OCI-LY7 (cell line): ENCODE measurements around the gene DCDC2C. TPM values are rescaled to one million over a fixed set of nuclear protein-coding genes. Genes with fewer than 3 reads are reported as not detected.

Source experiments
- BruUV-seq: library from RNA; stranded (reverse); fragments of 400-500 nt; replicated peaks from 2 replicates; lab custom pipeline; 2021; lab: Mats Ljungman, UMichigan
- CTCF ChIA-PET: fragments of 300-600 bp; sonication (Branson Sonifier 250); formaldehyde crosslinking; loops from one replicate; lab custom pipeline; 2022; ENCODE audit warnings: antibody characterized with exemption; ENCODE audit not compliant: unreplicated experiment; lab: Charles Lee
- POLR2A ChIA-PET: fragments of 300-600 bp; sonication (Branson Sonifier 250); formaldehyde crosslinking; loops from one replicate; lab custom pipeline; 2022; ENCODE audit warnings: antibody characterized with exemption; lab: Charles Lee
- DNase-seq: peaks from one replicate; pipeline ENCODE4 v3.0.0-alpha.2; 2015; ENCODE audit warnings: low spot score
- H2AFZ ChIP-seq: fragments of 200-600 bp; sonication (generic), shearing (Covaris generic); 2 replicates; pipeline ENCODE4 v1.6.1; 2014; ENCODE audit warnings: mild to moderate bottlenecking, antibody characterized with exemption, low read length, moderate library complexity
- H3K27ac ChIP-seq: fragments of 200-600 bp; sonication (generic); 2 replicates; pipeline ENCODE4 v1.5.1; 2014; ENCODE audit warnings: mixed run types, low read depth, mild to moderate bottlenecking, moderate library complexity, low read length, inconsistent platforms; ENCODE audit not compliant: poor library complexity, severe bottlenecking
- H3K36me3 ChIP-seq: fragments of 200-600 bp; sonication (generic); 2 replicates; pipeline ENCODE4 v1.6.1; 2014; ENCODE audit warnings: mild to moderate bottlenecking, antibody characterized with exemption, low read length, moderate library complexity, mixed read lengths; ENCODE audit not compliant: insufficient read depth
- H3K4me1 ChIP-seq: fragments of 200-600 bp; sonication (generic); 2 replicates; pipeline ENCODE4 v1.5.1; 2014; ENCODE audit warnings: mild to moderate bottlenecking, low read length; ENCODE audit not compliant: insufficient read depth, poor library complexity, severe bottlenecking
- H3K4me2 ChIP-seq: fragments of 200-600 bp; sonication (generic); 2 replicates; pipeline ENCODE4 v1.6.1; 2014; ENCODE audit warnings: mild to moderate bottlenecking, low read length
- H3K4me3 ChIP-seq: fragments of 200-600 bp; sonication (generic); 2 replicates; pipeline ENCODE4 v1.5.1; 2014; ENCODE audit warnings: mild to moderate bottlenecking, low read depth, low read length; ENCODE audit not compliant: poor library complexity, severe bottlenecking
- H3K79me2 ChIP-seq: fragments of 200-600 bp; sonication (generic); 2 replicates; pipeline ENCODE4 v1.6.1; 2016; ENCODE audit warnings: low read depth, mild to moderate bottlenecking, low read length, moderate library complexity, mixed read lengths; ENCODE audit not compliant: insufficient read depth
- H3K9me2 ChIP-seq: fragments of 200-600 bp; sonication (generic); 2 replicates; pipeline ENCODE4 v1.6.1; 2016; ENCODE audit warnings: mild to moderate bottlenecking, low read length, mixed read lengths; ENCODE audit not compliant: insufficient read depth
- H3K9me3 ChIP-seq: fragments of 200-600 bp; sonication (generic); 2 replicates; pipeline ENCODE4 v1.6.1; 2014; ENCODE audit warnings: mild to moderate bottlenecking, mixed run types, low read length, mixed read lengths
- H4K20me1 ChIP-seq: fragments of 200-600 bp; sonication (generic); 2 replicates; pipeline ENCODE4 v1.6.1; 2014; ENCODE audit warnings: mild to moderate bottlenecking, antibody characterized with exemption, low read length, moderate library complexity, mixed read lengths; ENCODE audit not compliant: insufficient read depth
- CTCF ChIP-seq: fragments of 200-600 bp; sonication (generic); conservative IDR thresholded peaks from 2 replicates; pipeline ENCODE4 v1.5.1; 2014; ENCODE audit warnings: mild to moderate bottlenecking, antibody characterized with exemption, low read length, moderate library complexity, mixed read lengths
- EZH2phosphoT487 ChIP-seq: fragments of 200-600 bp; sonication (generic); IDR thresholded peaks from 2 replicates; pipeline ENCODE4 v1.6.1; 2018; ENCODE audit warnings: low read depth, borderline replicate concordance, mild to moderate bottlenecking, mixed run types, antibody characterized with exemption, low read length, moderate library complexity, mixed read lengths
- intact Hi-C: fragments of 100-400 bp; cut with micrococcal nuclease; formaldehyde crosslinking; loops from one replicate; pipeline ENCODE4 v1.10.0; 2022; ENCODE audit not compliant: unreplicated experiment
- total RNA-seq, 2 experiments: library from RNA; depleted of rRNA in 1 of 2; stranded (reverse); fragments of >200 nt in 1 of 2; shearing (Covaris generic) in 1 of 2; gene quantifications; 2 replicates each; pipeline ENCODE4 v1.2.3, GENCODE V29; 2014 to 2022

The DCDC2C gene
- total RNA-seq, 2 experiments from 2014 or later = not detected

DNA sequence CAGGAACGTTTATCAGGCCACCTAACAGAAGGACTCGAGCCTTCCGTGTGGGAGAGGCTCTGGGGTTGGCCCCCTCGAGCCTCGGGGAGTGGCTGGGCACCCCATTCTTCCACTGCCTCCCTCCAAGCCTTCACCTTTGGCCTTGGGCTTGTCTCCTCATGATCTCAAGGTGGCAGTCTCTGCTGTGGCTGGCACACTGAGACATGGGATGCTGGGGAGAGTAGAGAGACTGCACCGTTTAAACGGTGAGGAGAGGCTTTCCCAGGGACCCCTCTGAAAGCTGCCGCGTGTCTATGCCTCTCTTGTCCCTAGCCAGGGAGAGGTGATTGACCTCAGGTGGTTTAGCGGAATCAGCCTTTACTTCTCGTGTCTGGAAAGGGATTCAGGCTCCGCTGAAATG lies 71.0 kb downstream of the DCDC2C start:
- no peak for DNase-seq
- no peak for TF ChIP-seq EZH2phosphoT487
- no peak for TF ChIP-seq CTCF
- H4K20me1 ChIP-seq = no peaks in the 10 kb centered on the region
- intact Hi-C loops = no loop called here
- H3K36me3 ChIP-seq = no peaks in the 10 kb centered on the region
- no peak overlapping the region for H3K4me2 ChIP-seq
- no peak overlapping the region for H2AFZ ChIP-seq
- H3K79me2 ChIP-seq = no peaks in the 10 kb centered on the region
- no peaks in the 10 kb centered on the region for H3K9me2 ChIP-seq
- ChIA-PET CTCF (no interaction called here), POLR2A (no interaction called here)
- no peaks in the 10 kb centered on the region for H3K4me1 ChIP-seq
- no TSS peak for BruUV-seq
- no peak overlapping the region for H3K27ac ChIP-seq
- no peak overlapping the region for H3K4me3 ChIP-seq
- no peaks in the 10 kb centered on the region for H3K9me3 ChIP-seq

GRCh38 chr2:3776311-3776710 lies 72.9 kb downstream of the DCDC2C start:
- no peak for DNase-seq
- peaks cover 5% of the 10 kb centered on the region for H3K4me1 ChIP-seq
- BruUV-seq = no TSS peak
- no peaks in the 10 kb centered on the region for H3K9me3 ChIP-seq
- H3K4me2 ChIP-seq = no peak overlapping the region
- H3K4me3 ChIP-seq = no peak overlapping the region
- ChIA-PET CTCF (no interaction called here), POLR2A (no interaction called here)
- no peaks in the 10 kb centered on the region for H4K20me1 ChIP-seq
- no peak for TF ChIP-seq EZH2phosphoT487
- no peak for TF ChIP-seq CTCF
- H3K36me3 ChIP-seq = no peaks in the 10 kb centered on the region
- H3K79me2 ChIP-seq = no peaks in the 10 kb centered on the region
- no peaks in the 10 kb centered on the region for H3K9me2 ChIP-seq
- no peak overlapping the region for H2AFZ ChIP-seq
- no peak overlapping the region for H3K27ac ChIP-seq
- intact Hi-C loops = no loop called here

DNA sequence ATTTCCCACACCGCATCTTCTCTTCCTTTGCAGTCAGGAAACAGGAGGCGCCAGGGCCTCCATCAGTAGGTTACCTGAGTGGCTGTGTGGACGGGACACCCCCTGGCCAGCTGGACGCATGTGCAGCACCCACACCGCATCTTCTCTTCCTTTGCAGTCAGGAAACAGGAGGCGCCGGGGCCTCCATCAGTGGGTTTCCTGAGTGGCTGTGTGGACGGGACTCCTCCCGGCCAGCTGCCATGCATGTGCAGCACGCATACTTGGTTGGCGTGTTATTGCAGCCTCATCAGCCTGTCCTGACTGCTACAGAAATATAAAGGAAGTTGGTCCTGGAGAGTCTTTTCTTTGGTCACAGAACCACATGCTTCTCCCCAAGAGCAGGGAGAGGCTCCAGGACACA lies 74.6 kb downstream of the DCDC2C start:
- no peak overlapping the region for H3K4me2 ChIP-seq
- no TSS peak for BruUV-seq
- no peaks in the 10 kb centered on the region for H3K9me3 ChIP-seq
- H2AFZ ChIP-seq = no peak overlapping the region
- H3K79me2 ChIP-seq = no peaks in the 10 kb centered on the region
- H3K36me3 ChIP-seq = no peaks in the 10 kb centered on the region
- no peak for TF ChIP-seq EZH2phosphoT487
- TF ChIP-seq CTCF = no peak
- H3K4me1 ChIP-seq = peaks cover 5% of the 10 kb centered on the region
- intact Hi-C loops = no loop called here
- POLR2A ChIA-PET = interaction anchor here (0.6 kb wide), 1 partner anchor 863 kb away, joined by 3 read pairs; no protein-coding TSS in a partner anchor
- DNase-seq = no peak
- H3K4me3 ChIP-seq = no peak overlapping the region
- H3K9me2 ChIP-seq = no peaks in the 10 kb centered on the region
- no peak overlapping the region for H3K27ac ChIP-seq
- H4K20me1 ChIP-seq = no peaks in the 10 kb centered on the region
- CTCF ChIA-PET = no interaction called here
